ENCODE measurements around the gene SPDYE5. TPM values are rescaled to one million over a fixed set of nuclear protein-coding genes. Genes with fewer than 3 reads are reported as not detected.

The SPDYE5 gene
- total RNA-seq, 4 donors from 2014 or later: not detected

DNA sequence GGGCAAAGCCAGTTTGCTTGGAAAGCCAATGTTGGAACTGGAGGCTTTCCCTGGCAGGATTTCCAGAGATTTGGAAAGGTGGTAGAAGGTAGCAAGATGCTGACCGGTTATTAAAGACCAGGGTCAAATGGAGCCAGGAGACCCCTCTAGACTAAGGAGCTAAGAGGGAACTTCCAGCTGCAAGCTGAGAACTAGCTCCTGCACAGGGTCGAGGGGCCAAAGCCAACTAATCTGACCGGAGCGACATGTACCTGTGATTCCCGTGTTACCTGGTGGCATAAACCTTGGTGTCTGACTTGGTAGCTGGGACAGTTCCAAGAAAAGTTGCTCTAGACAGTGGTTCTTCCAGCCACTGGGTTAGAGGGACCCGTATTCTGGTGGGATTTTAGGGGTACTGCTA lies 41.8 kb downstream of the SPDYE5 start:
- WGBS, 2 donors: 94 to 100% methylated on average over 1 to 6 of the region's 6 CpGs
- TF ChIP-seq, protein P1, sequence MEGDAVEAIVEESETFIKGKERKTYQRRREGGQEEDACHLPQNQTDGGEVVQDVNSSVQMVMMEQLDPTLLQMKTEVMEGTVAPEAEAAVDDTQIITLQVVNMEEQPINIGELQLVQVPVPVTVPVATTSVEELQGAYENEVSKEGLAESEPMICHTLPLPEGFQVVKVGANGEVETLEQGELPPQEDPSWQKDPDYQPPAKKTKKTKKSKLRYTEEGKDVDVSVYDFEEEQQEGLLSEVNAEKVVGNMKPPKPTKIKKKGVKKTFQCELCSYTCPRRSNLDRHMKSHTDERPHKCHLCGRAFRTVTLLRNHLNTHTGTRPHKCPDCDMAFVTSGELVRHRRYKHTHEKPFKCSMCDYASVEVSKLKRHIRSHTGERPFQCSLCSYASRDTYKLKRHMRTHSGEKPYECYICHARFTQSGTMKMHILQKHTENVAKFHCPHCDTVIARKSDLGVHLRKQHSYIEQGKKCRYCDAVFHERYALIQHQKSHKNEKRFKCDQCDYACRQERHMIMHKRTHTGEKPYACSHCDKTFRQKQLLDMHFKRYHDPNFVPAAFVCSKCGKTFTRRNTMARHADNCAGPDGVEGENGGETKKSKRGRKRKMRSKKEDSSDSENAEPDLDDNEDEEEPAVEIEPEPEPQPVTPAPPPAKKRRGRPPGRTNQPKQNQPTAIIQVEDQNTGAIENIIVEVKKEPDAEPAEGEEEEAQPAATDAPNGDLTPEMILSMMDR (IDR thresholded peaks at IDR 0.05): no peak
- TF ChIP-seq POLR2A (IDR thresholded peaks at IDR 0.05): no peak
- Histone ChIP-seq H3K27me3 (no peaks in the 10 kb centered on the region), H3K4me3 (no peak overlapping the region), H3K36me3 (peaks cover 0 to 35% (median 12%) of the 10 kb centered on the region in 3 donors), H3K9me3 (no peaks in the 10 kb centered on the region), H3K4me1 (peaks cover 0 to 15% (median 0%) of the 10 kb centered on the region in 3 donors), H3K27ac (no peak overlapping the region)
- no peak for DNase-seq
- intact Hi-C loops (cut with DNase I): no loop called here

- WGBS, 2 donors: 39 to 40% methylated on average over 8 of the region's 8 CpGs
- Histone ChIP-seq H3K9me3 (no peaks in the 10 kb centered on the region), H3K4me3 (no peak overlapping the region), H3K36me3 (peaks cover 0 to 41% (median 12%) of the 10 kb centered on the region in 3 donors), H3K27ac (no peak overlapping the region), H3K4me1 (peaks cover 0 to 15% (median 0%) of the 10 kb centered on the region in 3 donors), H3K27me3 (no peaks in the 10 kb centered on the region)
- no peak for TF ChIP-seq POLR2A (IDR thresholded peaks at IDR 0.05)
- TF ChIP-seq, protein P1 (IDR thresholded peaks at IDR 0.05): no peak
- DNase-seq: no peak
- intact Hi-C loops (cut with DNase I): no loop called here
Observed at GRCh38 chr7:75534727-75535307, 42.7 kb downstream of the SPDYE5 start.

GRCh38 chr7:75536491-75536890 lies 44.4 kb downstream of the SPDYE5 start:
- WGBS, 2 donors: 96 to 97% methylated on average over 3 to 4 of the region's 4 CpGs
- Histone ChIP-seq H3K27me3 (no peaks in the 10 kb centered on the region), H3K4me1 (peaks cover 0 to 7% (median 0%) of the 10 kb centered on the region in 3 donors), H3K27ac (no peak overlapping the region), H3K36me3 (peaks cover 0 to 58% (median 12%) of the 10 kb centered on the region in 3 donors), H3K9me3 (no peaks in the 10 kb centered on the region), H3K4me3 (no peak overlapping the region)
- TF ChIP-seq POLR2A (IDR thresholded peaks at IDR 0.05): no peak
- TF ChIP-seq, protein P1 (IDR thresholded peaks at IDR 0.05): no peak
- DNase-seq: no peak
- intact Hi-C loops (cut with DNase I): no loop called here

GRCh38 chr7:75536940-75537538 lies 44.9 kb downstream of the SPDYE5 start:
- no peak for DNase-seq
- Histone ChIP-seq H3K4me1 (peaks cover 0 to 1% (median 0%) of the 10 kb centered on the region in 3 donors), H3K4me3 (no peak overlapping the region), H3K36me3 (peaks cover 0 to 64% (median 12%) of the 10 kb centered on the region in 3 donors), H3K9me3 (no peaks in the 10 kb centered on the region), H3K27ac (no peak overlapping the region), H3K27me3 (no peaks in the 10 kb centered on the region)
- intact Hi-C loops (cut with DNase I): no loop called here
- 87 to 93% methylated on average over 14 to 16 of the region's 18 CpGs for WGBS, 2 donors
- TF ChIP-seq, protein P1 (IDR thresholded peaks at IDR 0.05): no peak
- TF ChIP-seq POLR2A (IDR thresholded peaks at IDR 0.05): no peak

GRCh38 chr7:75537731-75538130 lies 45.6 kb downstream of the SPDYE5 start:
- no peak for TF ChIP-seq POLR2A (IDR thresholded peaks at IDR 0.05)
- TF ChIP-seq, protein P1 (IDR thresholded peaks at IDR 0.05): no peak
- DNase-seq: no peak

More at GRCh38 chr7:75537731-75538130, 45.6 kb downstream of the SPDYE5 start:
- no peak overlapping the region for H3K27ac ChIP-seq
- peaks cover 0 to 71% (median 12%) of the 10 kb centered on the region in 3 donors for H3K36me3 ChIP-seq
- no peak overlapping the region for H3K4me3 ChIP-seq
- intact Hi-C loops (cut with DNase I): no loop called here
- no peaks in the 10 kb centered on the region for H3K4me1 ChIP-seq
- 83 to 93% methylated on average over 4 to 5 of the region's 5 CpGs for WGBS, 2 donors
- no peaks in the 10 kb centered on the region for H3K27me3 ChIP-seq
- H3K9me3 ChIP-seq: no peaks in the 10 kb centered on the region
